CD14-positive monocyte (primary cell): ENCODE measurements around the gene THUMPD2. TPM values are rescaled to one million over a fixed set of nuclear protein-coding genes. Genes with fewer than 3 reads are reported as not detected.

Source experiments
- DNase-seq, 3 donors: peaks; one replicate each; pipeline ENCODE4 v3.0.0-alpha.2; 2011 to 2022
- H2AFZ ChIP-seq: 2 replicates; pipeline ENCODE4 v1.6.0; 2012; ENCODE audit warnings: mild to moderate bottlenecking, low read depth, low read length, inconsistent platforms; ENCODE audit not compliant: insufficient read depth, poor library complexity, severe bottlenecking
- H3K27ac ChIP-seq, 2 donors: 1 replicate in 1 of 2; 2 replicates in 1 of 2; pipeline ENCODE4 v1.5.1; 2012 to 2013; ENCODE audit warnings: low read length in 2 of 2, control low read depth in 1 of 2, inconsistent platforms in 1 of 2, low read depth in 1 of 2, mild to moderate bottlenecking in 1 of 2
- H3K27me3 ChIP-seq, 2 donors: one replicate each; pipeline versions ENCODE4 v1.6.0 to v1.6.1; 2011 to 2013; ENCODE audit warnings: low read length in 2 of 2; ENCODE audit not compliant: control insufficient read depth in 2 of 2, insufficient read depth in 2 of 2
- H3K36me3 ChIP-seq, 2 donors: replicated peaks in 1 of 2; 1 replicate in 1 of 2; 2 replicates in 1 of 2; pipeline versions ENCODE4 v1.5.1 to v1.6.1; 2012 to 2013; ENCODE audit warnings: low read length in 2 of 2, control low read depth in 1 of 2, inconsistent platforms in 1 of 2, mild to moderate bottlenecking in 1 of 2; ENCODE audit not compliant: insufficient read depth in 2 of 2, control insufficient read depth in 1 of 2
- H3K4me1 ChIP-seq, 2 donors: 1 replicate in 1 of 2; 2 replicates in 1 of 2; pipeline versions ENCODE4 v1.5.1 to v1.6.1; 2012 to 2013; ENCODE audit warnings: low read length in 2 of 2, control low read depth in 1 of 2, inconsistent platforms in 1 of 2, mild to moderate bottlenecking in 1 of 2, moderate library complexity in 1 of 2; ENCODE audit not compliant: insufficient read depth in 2 of 2, control insufficient read depth in 1 of 2
- H3K4me2 ChIP-seq: replicated peaks from 2 replicates; pipeline ENCODE3; 2012; ENCODE audit warnings: low read length, moderate library complexity, mild to moderate bottlenecking; ENCODE audit not compliant: poor library complexity, severe bottlenecking; ENCODE audit errors: extremely low read depth
- H3K4me3 ChIP-seq, 3 experiments: fragments of 200-600 bp in 1 of 3; sonication (generic) in 1 of 3; replicated peaks in 1 of 3; 1 replicate in 2 of 3; 2 replicates in 1 of 3; pipeline ENCODE4 v1.5.1; 2011 to 2013; ENCODE audit warnings: low read length in 3 of 3, mild to moderate bottlenecking in 3 of 3, control low read depth in 2 of 3, low read depth in 2 of 3, inconsistent platforms in 1 of 3, moderate library complexity in 1 of 3
- H3K79me2 ChIP-seq: 2 replicates; pipeline ENCODE4 v1.6.0; 2012; ENCODE audit warnings: mild to moderate bottlenecking, control low read depth, inconsistent platforms, low read length, moderate library complexity; ENCODE audit not compliant: insufficient read depth
- H3K9ac ChIP-seq: 2 replicates; pipeline ENCODE4 v1.6.0; 2017; ENCODE audit warnings: low read length, mild to moderate bottlenecking; ENCODE audit not compliant: insufficient read depth, poor library complexity, severe bottlenecking
- H3K9me3 ChIP-seq, 2 donors: replicated peaks in 1 of 2; 1 replicate in 1 of 2; 2 replicates in 1 of 2; pipeline versions ENCODE4 v1.5.1 to v1.6.1; 2012 to 2013; ENCODE audit warnings: low read length in 2 of 2, control low read depth in 1 of 2; ENCODE audit not compliant: control insufficient read depth in 1 of 2, insufficient read depth in 1 of 2
- H4K20me1 ChIP-seq: 2 replicates; pipeline ENCODE4 v1.6.0; 2012; ENCODE audit warnings: mild to moderate bottlenecking, low read length, control low read depth, moderate library complexity; ENCODE audit not compliant: insufficient read depth
- H3K27ac Mint-ChIP-seq, 7 donors: one replicate each; pipeline ENCODE4 v1.8.0; 2020; ENCODE audit warnings: mild to moderate bottlenecking in 7 of 7, mixed read lengths in 7 of 7, moderate library complexity in 6 of 7, inconsistent platforms in 2 of 7
- H3K27me3 Mint-ChIP-seq, 3 donors: one replicate each; pipeline ENCODE4 v1.8.0; 2021 to 2022; ENCODE audit warnings: low read depth in 3 of 3, mild to moderate bottlenecking in 3 of 3, mixed read lengths in 3 of 3, moderate library complexity in 3 of 3, inconsistent platforms in 1 of 3
- H3K36me3 Mint-ChIP-seq, 2 donors: one replicate each; pipeline ENCODE4 v1.8.0; 2020; ENCODE audit warnings: mixed read lengths in 2 of 2, inconsistent platforms in 1 of 2, mild to moderate bottlenecking in 1 of 2
- H3K4me1 Mint-ChIP-seq: one replicate; pipeline ENCODE4 v1.8.0; 2020; ENCODE audit warnings: mild to moderate bottlenecking, mixed read lengths
- H3K4me3 Mint-ChIP-seq, 2 donors: one replicate each; pipeline ENCODE4 v1.8.0; 2020; ENCODE audit warnings: mild to moderate bottlenecking in 2 of 2, mixed read lengths in 2 of 2, moderate library complexity in 1 of 2
- H3K9me3 Mint-ChIP-seq, 7 donors: one replicate each; pipeline ENCODE4 v1.8.0; 2020 to 2022; ENCODE audit warnings: mixed read lengths in 7 of 7, mild to moderate bottlenecking in 6 of 7, moderate library complexity in 6 of 7, inconsistent platforms in 2 of 7
- CTCF ChIP-seq: fragments of 200-600 bp; IDR thresholded peaks from one replicate; pipeline ENCODE4 v1.8.0; 2022; ENCODE audit warnings: antibody characterized with exemption, mild to moderate bottlenecking
- WGBS: methylation state at CpG from one replicate; pipeline ENCODE4 v1.1.5; 2013; ENCODE audit warnings: missing lambda C conversion rate; ENCODE audit not compliant: insufficient coverage; 5-methylcytosine and 5-hydroxymethylcytosine counted together
- intact Hi-C, 2 donors: fragments of 100-400 bp; cut with micrococcal nuclease; formaldehyde crosslinking; loops; one replicate each; pipeline versions ENCODE4 v1.15.0 to v1.15.1; 2023
- polyA plus RNA-seq, 3 donors: library from polyadenylated mRNA; depleted of rRNA in 1 of 3; unstranded in 2 of 3; stranded (reverse) in 1 of 3; fragments of 300-500 nt in 2 of 3; fragments of >200 nt in 1 of 3; fragmentation: Illumina TruSeq in 2 of 3; gene quantifications; 1 replicate in 2 of 3; 2 replicates in 1 of 3; pipeline ENCODE4 v1.2.3, GENCODE V29; 2012 to 2021

THUMPD2 gene
- polyA plus RNA-seq, 3 donors: 2.8 to 5.9 (median 4.2) TPM

GRCh38 chr2:39734445-39734844, 44.6 kb downstream of the THUMPD2 start:
- Histone ChIP-seq H3K79me2 (no peaks in the 10 kb centered on the region), H2AFZ (no peak overlapping the region), H3K27ac (no peak overlapping the region), H3K27me3 (no peaks in the 10 kb centered on the region), H3K4me2 (no peak overlapping the region), H3K9ac (no peak overlapping the region), H3K4me3 (no peak overlapping the region), H3K36me3 (peaks cover 33 to 75% of the 10 kb centered on the region in 2 donors), H3K9me3 (no peaks in the 10 kb centered on the region), H4K20me1 (no peaks in the 10 kb centered on the region), H3K4me1 (no peaks in the 10 kb centered on the region)
- Mint-ChIP-seq H3K27ac (peak overlapping the region in 1 of 7 donors; percentile 22), H3K4me1 (peaks cover under 1% of the 10 kb centered on the region), H3K9me3 (peaks cover 0 to 4% (median 0%) of the 10 kb centered on the region in 7 donors), H3K27me3 (peaks cover 0 to 1% (median 0%) of the 10 kb centered on the region in 3 donors), H3K36me3 (peaks cover 49 to 60% of the 10 kb centered on the region in 2 donors), H3K4me3 (no peak overlapping the region)
- intact Hi-C loops: loop anchor here in 1 of 2 donors (10.0 kb wide), 1 partner anchor 360 kb away; no protein-coding TSS in a partner anchor
- TF ChIP-seq CTCF: no peak
- DNase-seq: no peak

- Histone ChIP-seq H3K4me1 (no peaks in the 10 kb centered on the region), H4K20me1 (no peaks in the 10 kb centered on the region), H3K9ac (no peak overlapping the region), H3K4me3 (no peak overlapping the region), H3K9me3 (no peaks in the 10 kb centered on the region), H3K36me3 (peaks cover 24 to 65% of the 10 kb centered on the region in 2 donors), H2AFZ (no peak overlapping the region), H3K27ac (no peak overlapping the region), H3K79me2 (no peaks in the 10 kb centered on the region), H3K27me3 (no peaks in the 10 kb centered on the region), H3K4me2 (no peak overlapping the region)
- DNase-seq: no peak
- TF ChIP-seq CTCF: no peak
- H3K4me3 Mint-ChIP-seq: no peak overlapping the region
- H3K27ac Mint-ChIP-seq: no peak overlapping the region
- H3K27me3 Mint-ChIP-seq: peaks cover 0 to 1% (median 0%) of the 10 kb centered on the region in 3 donors
- peaks cover under 1% of the 10 kb centered on the region for H3K4me1 Mint-ChIP-seq
- peaks cover 0 to 4% (median 0%) of the 10 kb centered on the region in 7 donors for H3K9me3 Mint-ChIP-seq
- intact Hi-C loops: loop anchor here in 1 of 2 donors (10.0 kb wide), 1 partner anchor 358 kb away; no protein-coding TSS in a partner anchor
- WGBS: 100% methylated on average over 4 of the region's 10 CpGs
- peaks cover 40 to 50% of the 10 kb centered on the region in 2 donors for H3K36me3 Mint-ChIP-seq
Observed at GRCh38 chr2:39733070-39733674, 45.9 kb downstream of the THUMPD2 start.
